ENCODE data around the gene MYRFL.
"Not testable (repeated sequence)": the region's sequence is repeated elsewhere in the genome, so short reads cannot be mapped to it uniquely, and the experiment has no call there.

MYRFL gene

DNA sequence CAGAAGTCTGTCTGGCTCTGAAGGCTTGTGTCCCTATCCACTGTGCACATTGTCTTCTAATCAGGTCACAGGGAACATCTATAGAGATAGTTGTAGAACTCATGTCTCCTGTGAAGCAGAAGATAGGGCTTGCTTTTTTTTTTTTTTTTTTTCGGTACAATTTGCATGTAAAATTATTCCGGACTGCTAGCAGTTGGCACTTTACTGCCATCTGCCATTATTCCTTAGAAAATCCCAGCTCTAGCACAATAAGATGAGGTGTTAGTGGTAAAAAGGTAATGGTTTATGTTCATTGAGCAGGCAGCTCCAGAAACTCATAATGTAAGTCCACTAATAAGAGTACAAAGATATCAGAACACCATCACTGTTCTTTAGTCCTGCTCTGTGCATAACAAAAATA is 8.7 kb downstream of the MYRFL start:
- no peak for TF ChIP-seq POLR2A (IDR thresholded peaks at IDR 0.05; ENCODE audit: low read depth, low read length)
- DNase-seq (ENCODE audit: insufficient read length, low spot score) (no peak), FAIRE-seq (no peak)

DNA sequence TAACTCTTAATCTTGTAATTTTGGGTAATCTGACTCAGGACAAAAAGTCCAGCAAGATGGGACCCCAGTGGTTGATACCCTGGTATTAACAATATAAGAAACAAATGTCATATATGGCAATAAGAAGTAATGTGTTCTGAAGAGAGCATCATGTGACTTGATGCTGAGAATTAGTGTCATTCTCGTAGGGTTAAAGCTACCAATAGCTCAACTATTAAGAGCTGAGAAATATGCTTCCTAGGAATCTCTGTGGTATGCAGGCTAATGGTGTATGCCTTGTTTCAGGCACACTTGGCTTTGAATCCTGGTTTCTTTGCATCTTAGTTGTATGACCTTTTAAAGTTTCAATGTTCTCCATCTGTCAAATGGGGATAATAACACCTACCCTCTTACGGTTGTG is 9.1 kb downstream of the MYRFL start:
- no peak for TF ChIP-seq POLR2A (IDR thresholded peaks at IDR 0.05; ENCODE audit: low read depth, low read length)
- DNase-seq (ENCODE audit: insufficient read length, low spot score) (no peak), FAIRE-seq (no peak)

- DNase-seq (ENCODE audit: insufficient read length, low spot score) (no peak), FAIRE-seq (no peak)
- TF ChIP-seq POLR2A (IDR thresholded peaks at IDR 0.05; ENCODE audit: low read depth, low read length) = no peak
Observed at GRCh38 chr12:69834576-69834975, 9.5 kb downstream of the MYRFL start.

DNA sequence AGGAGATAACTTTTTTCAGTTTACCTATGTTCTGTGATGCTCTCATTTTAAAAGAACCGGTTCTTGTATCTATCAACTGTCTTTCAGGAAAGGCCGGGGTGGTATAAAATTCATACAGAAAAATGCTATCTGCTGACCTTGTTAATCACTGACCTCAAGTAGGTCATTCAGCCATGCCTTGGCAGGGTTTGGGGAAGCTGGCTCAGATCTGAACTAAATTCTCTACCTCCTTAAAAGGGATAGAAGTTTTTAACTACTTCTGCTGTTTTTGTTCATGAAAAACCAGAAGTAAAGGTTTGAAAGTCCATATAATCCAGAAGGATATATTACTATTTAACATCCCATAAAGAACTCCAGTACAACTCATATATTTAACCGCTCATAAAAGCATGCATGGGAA is 10.1 kb downstream of the MYRFL start:
- FAIRE-seq (no peak), DNase-seq (ENCODE audit: insufficient read length, low spot score) (no peak)
- no peak for TF ChIP-seq POLR2A (IDR thresholded peaks at IDR 0.05; ENCODE audit: low read depth, low read length)

DNA sequence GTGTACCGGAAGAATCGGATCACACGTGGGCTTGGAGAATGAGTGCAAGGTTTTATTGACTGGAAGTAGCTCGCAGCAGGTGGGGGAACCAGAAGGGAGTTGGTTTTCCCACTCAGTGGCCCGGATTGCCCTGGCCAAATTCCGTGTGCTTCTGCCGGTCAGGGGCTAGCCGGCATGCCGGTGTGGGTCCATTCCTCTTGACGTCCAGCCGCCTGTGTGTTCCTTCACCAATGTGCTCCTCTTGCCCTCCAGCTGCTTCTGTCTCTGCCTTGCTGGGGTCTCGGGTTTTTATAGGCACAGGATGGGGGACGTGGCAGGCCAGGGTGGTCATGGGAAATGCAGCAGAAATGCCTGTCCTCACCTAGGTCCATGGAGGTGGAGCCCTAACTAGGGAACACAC is 11.0 kb downstream of the MYRFL start:
- TF ChIP-seq POLR2A (IDR thresholded peaks at IDR 0.05; ENCODE audit: low read depth, low read length) = no peak
- FAIRE-seq (no peak), DNase-seq (ENCODE audit: insufficient read length, low spot score) (no peak)

- DNase-seq (ENCODE audit: insufficient read length, low spot score) = no peak
- no peak for FAIRE-seq
- no peak for TF ChIP-seq POLR2A (IDR thresholded peaks at IDR 0.05; ENCODE audit: low read depth, low read length)
Observed at GRCh38 chr12:69837191-69837590, 12.2 kb downstream of the MYRFL start.

DNA sequence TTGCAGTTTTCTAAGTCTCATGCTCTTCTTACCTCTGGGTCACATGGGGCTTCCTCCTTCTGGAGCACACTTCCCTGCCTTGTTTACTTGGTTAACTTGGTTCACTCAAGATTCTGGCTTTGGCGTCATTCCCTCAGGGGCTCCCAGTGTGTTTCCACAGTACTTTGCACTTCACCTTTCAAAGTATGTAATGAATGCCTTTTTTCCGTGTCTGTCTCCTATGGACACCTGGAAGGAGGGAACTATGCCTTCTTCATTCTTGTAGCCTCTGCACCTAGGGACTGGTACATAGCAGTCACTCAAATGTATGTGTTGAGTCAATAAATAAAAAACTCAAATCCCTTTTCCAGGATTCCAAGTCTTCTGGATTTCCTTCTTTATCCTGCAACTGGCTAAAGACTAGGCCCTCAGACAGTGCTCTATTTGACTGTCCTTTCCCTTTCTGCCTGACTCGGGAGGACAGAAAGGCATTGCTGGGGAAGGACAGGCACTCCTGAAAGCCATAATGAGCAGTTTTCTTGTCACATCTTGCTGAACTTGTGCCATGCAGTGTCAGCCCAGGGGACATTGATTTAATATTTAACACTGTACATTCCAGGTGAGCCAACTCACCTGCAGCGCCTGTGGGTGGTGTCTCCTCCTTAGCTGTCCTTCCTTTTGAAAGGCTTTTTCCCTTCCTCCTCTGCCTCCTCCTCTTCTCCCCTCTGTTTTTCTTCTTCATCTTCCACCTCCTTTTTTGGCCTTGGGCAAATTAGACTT is 12.8 kb downstream of the MYRFL start:
- no peak for TF ChIP-seq POLR2A (IDR thresholded peaks at IDR 0.05; ENCODE audit: low read depth, low read length)
- FAIRE-seq (no peak), DNase-seq (ENCODE audit: insufficient read length, low spot score) (no peak)

- FAIRE-seq (no peak), DNase-seq (ENCODE audit: insufficient read length, low spot score) (no peak)
- no peak for TF ChIP-seq POLR2A (IDR thresholded peaks at IDR 0.05; ENCODE audit: low read depth, low read length)
Observed at GRCh38 chr12:69840727-69841126, 15.7 kb downstream of the MYRFL start.

GRCh38 chr12:69843608-69844007 is 18.6 kb downstream of the MYRFL start:
- no peak for DNase-seq (ENCODE audit: insufficient read length, low spot score)
- no peak for TF ChIP-seq POLR2A (IDR thresholded peaks at IDR 0.05; ENCODE audit: low read depth, low read length)
- FAIRE-seq = no peak

GRCh38 chr12:69844416-69844815 is 19.4 kb downstream of the MYRFL start:
- FAIRE-seq (no peak), DNase-seq (ENCODE audit: insufficient read length, low spot score) (no peak)
- TF ChIP-seq POLR2A (IDR thresholded peaks at IDR 0.05; ENCODE audit: low read depth, low read length) = no peak

DNA sequence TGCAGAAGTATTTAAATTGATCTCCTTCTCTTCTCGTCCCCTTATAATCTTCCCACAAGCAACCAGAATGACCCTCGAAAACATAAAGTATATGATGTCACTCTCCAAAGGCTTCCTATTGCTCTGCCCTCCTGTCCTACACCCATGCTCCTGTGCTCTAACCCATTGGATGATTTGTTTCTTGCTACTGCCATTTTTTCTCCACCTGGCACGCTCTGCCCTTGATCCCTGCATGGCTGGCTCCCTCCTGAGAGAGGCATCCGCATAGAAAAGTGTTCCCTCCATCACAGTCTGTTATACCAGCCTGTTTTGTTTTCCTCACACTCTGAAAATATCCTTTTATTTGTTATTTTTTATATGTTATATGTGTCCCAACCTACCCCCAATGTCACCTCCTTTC is 19.8 kb downstream of the MYRFL start:
- FAIRE-seq (no peak), DNase-seq (ENCODE audit: insufficient read length, low spot score) (no peak)

GRCh38 chr12:69846976-69847375 is 21.9 kb downstream of the MYRFL start:
- TF ChIP-seq POLR2A (IDR thresholded peaks at IDR 0.05; ENCODE audit: low read depth, low read length) = no peak
- no peak for FAIRE-seq
- DNase-seq (ENCODE audit: insufficient read length, low spot score) = no peak

More for the DNA sequence above, 19.8 kb downstream of the MYRFL start:
- TF ChIP-seq POLR2A (IDR thresholded peaks at IDR 0.05; ENCODE audit: low read depth, low read length) = no peak

- FAIRE-seq (no peak), DNase-seq (ENCODE audit: insufficient read length, low spot score) (no peak)
- TF ChIP-seq POLR2A (IDR thresholded peaks at IDR 0.05; ENCODE audit: low read depth, low read length) = no peak
Observed at GRCh38 chr12:69851976-69852375, 26.9 kb downstream of the MYRFL start.

GRCh38 chr12:69853176-69853961 is 28.3 kb downstream of the MYRFL start:
- not testable (repeated sequence) for FAIRE-seq

GRCh38 chr12:69866698-69867097 is 41.7 kb downstream of the MYRFL start:
- no peak for FAIRE-seq
- no peak for TF ChIP-seq POLR2A (IDR thresholded peaks at IDR 0.05; ENCODE audit: low read depth, low read length)
- no peak for DNase-seq (ENCODE audit: insufficient read length, low spot score)

More at GRCh38 chr12:69853176-69853961, 28.3 kb downstream of the MYRFL start:
- DNase-seq (ENCODE audit: insufficient read length, low spot score) = not testable (repeated sequence)
